RWPE1 (cell line): Measurements from ENCODE around the gene ASGR2.

Source experiments
- CTCF ChIA-PET: fragments of 350-600 bp; sonication (Branson Sonifier 250); formaldehyde crosslinking; extraction: SDS; loops from one replicate; lab custom pipeline; 2021; lab: Yijun Ruan, JAX
- POLR2A ChIA-PET: fragments of 400-600 bp; formaldehyde crosslinking; extraction: SDS; loops from one replicate; lab custom pipeline; 2020; ENCODE audit warnings: antibody characterized with exemption; ENCODE audit not compliant: low non-redundant PET; lab: Yijun Ruan, JAX
- DNase-seq: peaks from one replicate; pipeline ENCODE4 v3.0.0; 2012; ENCODE audit warnings: low spot score
- H3K27ac ChIP-seq: fragments of 450-650 bp; 2 replicates; pipeline ENCODE4 v1.5.1; 2017
- TF ChIP-seq, protein P1 (sequence below): fragments of 450-650 bp; conservative IDR thresholded peaks from 2 replicates; pipeline ENCODE4 v1.5.1; 2017; ENCODE audit warnings: low read depth, mild to moderate bottlenecking

Gene ASGR2

DNA sequence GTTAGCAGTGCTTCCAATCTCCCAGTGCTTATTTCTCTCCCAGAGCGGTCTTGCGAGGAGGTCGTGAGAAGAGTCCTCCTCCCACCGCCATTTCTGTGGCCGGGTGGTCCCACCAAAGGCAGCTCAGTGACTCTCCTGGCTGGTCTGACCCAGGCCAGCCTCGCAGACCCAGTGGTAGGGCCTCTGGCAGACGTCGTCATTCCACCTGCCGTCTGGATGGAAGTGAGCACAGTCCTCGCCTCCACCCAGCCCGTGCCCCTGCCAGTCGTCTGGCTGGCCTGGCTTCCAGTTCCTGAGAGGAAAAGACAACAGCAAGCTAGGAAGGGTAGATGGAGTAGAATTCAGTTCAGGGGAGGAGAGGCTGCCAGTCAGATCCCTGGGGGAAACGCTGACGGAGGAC lies 39.7 kb downstream of the ASGR2 start:
- no peak for DNase-seq
- no peak overlapping the region for H3K27ac ChIP-seq
- CTCF ChIA-PET = interaction anchor here (0.6 kb wide), 2 partner anchors 38 to 135 kb away, joined by 3 to 7 read pairs; no protein-coding TSS in a partner anchor
- POLR2A ChIA-PET = no interaction called here
- TF ChIP-seq, protein P1, sequence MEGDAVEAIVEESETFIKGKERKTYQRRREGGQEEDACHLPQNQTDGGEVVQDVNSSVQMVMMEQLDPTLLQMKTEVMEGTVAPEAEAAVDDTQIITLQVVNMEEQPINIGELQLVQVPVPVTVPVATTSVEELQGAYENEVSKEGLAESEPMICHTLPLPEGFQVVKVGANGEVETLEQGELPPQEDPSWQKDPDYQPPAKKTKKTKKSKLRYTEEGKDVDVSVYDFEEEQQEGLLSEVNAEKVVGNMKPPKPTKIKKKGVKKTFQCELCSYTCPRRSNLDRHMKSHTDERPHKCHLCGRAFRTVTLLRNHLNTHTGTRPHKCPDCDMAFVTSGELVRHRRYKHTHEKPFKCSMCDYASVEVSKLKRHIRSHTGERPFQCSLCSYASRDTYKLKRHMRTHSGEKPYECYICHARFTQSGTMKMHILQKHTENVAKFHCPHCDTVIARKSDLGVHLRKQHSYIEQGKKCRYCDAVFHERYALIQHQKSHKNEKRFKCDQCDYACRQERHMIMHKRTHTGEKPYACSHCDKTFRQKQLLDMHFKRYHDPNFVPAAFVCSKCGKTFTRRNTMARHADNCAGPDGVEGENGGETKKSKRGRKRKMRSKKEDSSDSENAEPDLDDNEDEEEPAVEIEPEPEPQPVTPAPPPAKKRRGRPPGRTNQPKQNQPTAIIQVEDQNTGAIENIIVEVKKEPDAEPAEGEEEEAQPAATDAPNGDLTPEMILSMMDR = no peak

DNA sequence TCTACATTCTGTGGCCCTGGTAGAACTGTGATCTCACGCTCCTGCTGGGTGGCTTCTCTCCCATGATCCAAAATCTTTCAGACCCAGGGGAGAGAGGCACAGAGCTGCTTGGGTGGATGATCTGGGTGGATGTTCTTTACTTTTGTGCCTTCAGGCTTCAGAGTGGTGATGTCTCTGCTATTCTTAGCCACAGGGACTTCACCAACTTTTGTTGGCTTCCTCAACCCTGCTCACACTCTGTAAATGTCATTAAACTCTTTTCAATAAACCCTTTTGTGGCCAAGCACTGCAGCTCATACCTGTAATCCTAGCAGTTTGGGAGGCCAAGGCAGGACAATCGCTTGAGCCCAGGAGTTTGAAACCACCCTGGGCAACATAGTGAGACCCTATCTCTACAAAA lies 42.2 kb downstream of the ASGR2 start:
- TF ChIP-seq, protein P1 = no peak
- POLR2A ChIA-PET = no interaction called here
- H3K27ac ChIP-seq = no peak overlapping the region
- no peak for DNase-seq
- CTCF ChIA-PET = interaction anchor here (0.5 to 0.6 kb wide), 2 partner anchors 58 to 146 kb away, joined by 3 to 5 read pairs; no protein-coding TSS in a partner anchor

DNA sequence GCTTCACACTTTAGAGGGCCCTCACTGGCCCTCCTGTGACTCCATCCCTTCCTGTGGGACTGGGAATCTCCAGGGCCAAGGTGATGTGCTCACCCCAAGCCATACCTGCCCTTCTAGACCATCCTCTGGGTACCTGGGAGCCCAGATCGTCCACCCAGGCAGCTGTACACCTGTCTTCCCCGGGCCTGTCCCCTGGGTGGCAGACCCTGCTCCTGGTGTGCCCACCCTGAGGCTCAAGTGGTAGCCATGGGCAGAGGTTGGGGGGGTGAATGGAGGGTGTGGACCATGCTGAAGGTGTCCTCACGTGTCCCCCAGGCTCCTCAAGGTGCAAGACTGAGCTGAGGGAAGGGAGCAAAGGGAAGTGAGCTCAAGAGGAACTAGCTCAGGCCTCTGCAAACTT lies 43.9 kb downstream of the ASGR2 start:
- DNase-seq = no peak
- no peak overlapping the region for H3K27ac ChIP-seq
- ChIA-PET CTCF (no interaction called here), POLR2A (no interaction called here)
- TF ChIP-seq, protein P1 = no peak

DNA sequence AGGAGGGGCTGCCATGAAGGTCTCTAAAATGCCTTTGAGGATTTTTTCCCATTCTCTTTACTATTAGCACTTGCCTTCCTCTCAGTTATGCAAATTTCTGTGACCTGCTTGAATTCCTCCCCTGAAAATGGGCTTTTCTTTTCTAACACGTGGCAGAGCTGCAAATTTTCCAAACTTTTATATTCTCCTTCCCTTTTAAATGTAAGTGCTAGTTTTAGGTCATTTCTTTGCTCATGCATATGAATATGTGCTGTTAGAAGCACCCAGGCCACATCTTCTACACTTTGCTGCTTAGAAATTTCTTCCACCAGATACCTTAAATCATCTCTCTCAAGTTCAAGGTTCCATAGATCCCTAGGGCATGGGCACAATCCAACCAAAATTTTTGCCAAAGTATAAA lies 46.4 kb downstream of the ASGR2 start:
- ChIA-PET POLR2A (no interaction called here), CTCF (no interaction called here)
- no peak overlapping the region for H3K27ac ChIP-seq
- no peak for DNase-seq
- TF ChIP-seq, protein P1 = no peak

DNA sequence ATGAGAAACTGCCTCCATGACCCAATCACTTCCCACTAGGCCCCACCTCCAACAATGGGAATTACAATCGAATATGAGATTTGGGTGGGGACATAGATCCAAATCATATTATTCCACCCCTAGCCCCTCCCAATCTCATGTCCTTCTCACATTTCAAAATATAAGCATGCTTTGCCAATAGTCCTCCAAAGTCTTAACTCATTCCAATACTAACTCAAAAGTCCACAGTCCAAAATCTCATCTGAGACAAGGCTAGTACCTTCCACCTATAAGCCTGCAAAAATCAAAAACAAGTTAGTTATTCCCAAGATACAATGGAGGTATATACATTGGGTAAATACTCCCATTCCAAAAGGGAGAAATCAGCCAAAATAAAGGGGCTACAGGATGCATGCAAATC lies 47.4 kb downstream of the ASGR2 start:
- TF ChIP-seq, protein P1 = no peak
- H3K27ac ChIP-seq = no peak overlapping the region
- ChIA-PET POLR2A (no interaction called here), CTCF (no interaction called here)
- no peak for DNase-seq

DNA sequence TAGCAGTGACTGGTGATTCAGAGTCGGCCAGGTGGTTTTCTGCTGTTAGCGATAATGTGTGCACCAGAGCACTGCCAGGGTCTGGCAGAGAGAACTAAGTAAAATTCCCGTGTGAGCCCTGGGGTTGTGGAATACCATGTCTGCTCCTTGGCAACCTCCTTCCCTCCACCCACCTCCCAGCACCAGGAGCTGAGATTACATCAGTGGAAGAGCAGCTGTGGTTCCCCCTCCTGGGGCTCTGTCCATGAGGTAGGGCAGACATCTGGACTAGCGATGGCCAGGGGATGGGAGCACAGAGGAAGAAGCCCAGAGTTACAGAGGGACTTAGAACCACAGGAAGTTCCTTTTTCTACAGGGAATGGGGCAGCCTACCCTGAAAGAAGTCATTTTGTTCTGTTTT lies 50.4 kb downstream of the ASGR2 start:
- no peak for DNase-seq
- no peak overlapping the region for H3K27ac ChIP-seq
- POLR2A ChIA-PET = no interaction called here
- CTCF ChIA-PET = interaction anchor here (0.7 to 1.1 kb wide), 2 partner anchors 19 to 53 kb away, joined by 3 read pairs; no protein-coding TSS in a partner anchor
- TF ChIP-seq, protein P1 = no peak
